IPS-18a (cell line): ENCODE results near the gene EIPR1.

Experiments
- H3K27ac ChIP-seq: one replicate; pipeline ENCODE4 v1.5.1; 2013; ENCODE audit warnings: low read length
- H3K27me3 ChIP-seq: one replicate; pipeline ENCODE4 v1.6.1; 2013; ENCODE audit warnings: mild to moderate bottlenecking, low read length; ENCODE audit not compliant: control insufficient read depth, insufficient read depth
- H3K36me3 ChIP-seq: one replicate; pipeline ENCODE4 v1.6.1; 2013; ENCODE audit warnings: low read depth, low read length; ENCODE audit not compliant: control insufficient read depth
- H3K4me1 ChIP-seq: one replicate; pipeline ENCODE4 v1.6.1; 2013; ENCODE audit warnings: low read depth, low read length; ENCODE audit not compliant: control insufficient read depth
- H3K4me3 ChIP-seq: one replicate; pipeline ENCODE4 v1.5.1; 2013; ENCODE audit warnings: low read length
- H3K9ac ChIP-seq: one replicate; pipeline ENCODE4 v1.6.1; 2013; ENCODE audit warnings: mild to moderate bottlenecking, low read length, moderate library complexity
- H3K9me3 ChIP-seq: one replicate; pipeline ENCODE4 v1.6.1; 2013; ENCODE audit warnings: low read depth, low read length; ENCODE audit not compliant: control insufficient read depth

Gene EIPR1

GRCh38 chr2:3256605-3257004 is 121.0 kb downstream of the EIPR1 start:
- Histone ChIP-seq H3K9me3 (no peaks in the 10 kb centered on the region), H3K36me3 (no peaks in the 10 kb centered on the region), H3K9ac (no peak overlapping the region), H3K4me3 (no peak overlapping the region), H3K27ac (no peak overlapping the region), H3K27me3 (no peaks in the 10 kb centered on the region), H3K4me1 (no peaks in the 10 kb centered on the region)

- Histone ChIP-seq H3K4me1 (no peaks in the 10 kb centered on the region), H3K4me3 (no peak overlapping the region), H3K36me3 (no peaks in the 10 kb centered on the region), H3K9me3 (no peaks in the 10 kb centered on the region), H3K27ac (no peak overlapping the region), H3K9ac (no peak overlapping the region), H3K27me3 (no peaks in the 10 kb centered on the region)
Measured at GRCh38 chr2:3256157-3256556, 121.5 kb downstream of the EIPR1 start.

- H3K4me1 ChIP-seq = no peaks in the 10 kb centered on the region
- no peaks in the 10 kb centered on the region for H3K27me3 ChIP-seq
- H3K9me3 ChIP-seq = peaks cover 5% of the 10 kb centered on the region
- H3K9ac ChIP-seq = no peak overlapping the region
- no peak overlapping the region for H3K27ac ChIP-seq
- no peaks in the 10 kb centered on the region for H3K36me3 ChIP-seq
- no peak overlapping the region for H3K4me3 ChIP-seq
Measured at GRCh38 chr2:3254442-3254941, 123.1 kb downstream of the EIPR1 start.

GRCh38 chr2:3253913-3254441 is 123.6 kb downstream of the EIPR1 start:
- Histone ChIP-seq H3K9ac (no peak overlapping the region), H3K4me3 (no peak overlapping the region), H3K9me3 (peaks cover 8% of the 10 kb centered on the region), H3K4me1 (no peaks in the 10 kb centered on the region), H3K36me3 (no peaks in the 10 kb centered on the region), H3K27ac (no peak overlapping the region), H3K27me3 (no peaks in the 10 kb centered on the region)

GRCh38 chr2:3251946-3252345 is 125.7 kb downstream of the EIPR1 start:
- no peak overlapping the region for H3K4me3 ChIP-seq
- no peak overlapping the region for H3K27ac ChIP-seq
- no peaks in the 10 kb centered on the region for H3K36me3 ChIP-seq
- H3K9ac ChIP-seq = no peak overlapping the region
- no peaks in the 10 kb centered on the region for H3K4me1 ChIP-seq
- H3K9me3 ChIP-seq = peaks cover 11% of the 10 kb centered on the region
- no peaks in the 10 kb centered on the region for H3K27me3 ChIP-seq

GRCh38 chr2:3249476-3249962 is 128.1 kb downstream of the EIPR1 start:
- no peaks in the 10 kb centered on the region for H3K36me3 ChIP-seq
- no peaks in the 10 kb centered on the region for H3K27me3 ChIP-seq
- peaks cover 11% of the 10 kb centered on the region for H3K9me3 ChIP-seq
- no peaks in the 10 kb centered on the region for H3K4me1 ChIP-seq
- H3K27ac ChIP-seq = no peak overlapping the region
- H3K9ac ChIP-seq = no peak overlapping the region
- no peak overlapping the region for H3K4me3 ChIP-seq

- H3K4me3 ChIP-seq = no peak overlapping the region
Measured at GRCh38 chr2:3248754-3249475, 128.7 kb downstream of the EIPR1 start.

GRCh38 chr2:3246928-3247714 is 130.5 kb downstream of the EIPR1 start:
- Histone ChIP-seq H3K9ac (no peak overlapping the region), H3K4me3 (no peak overlapping the region), H3K36me3 (no peaks in the 10 kb centered on the region), H3K27me3 (no peaks in the 10 kb centered on the region), H3K27ac (no peak overlapping the region), H3K9me3 (peaks cover 11% of the 10 kb centered on the region), H3K4me1 (peaks cover 6% of the 10 kb centered on the region)

More at GRCh38 chr2:3248754-3249475, 128.7 kb downstream of the EIPR1 start:
- H3K9me3 ChIP-seq = peaks cover 11% of the 10 kb centered on the region
- H3K9ac ChIP-seq = no peak overlapping the region
- H3K27me3 ChIP-seq = no peaks in the 10 kb centered on the region
- no peak overlapping the region for H3K27ac ChIP-seq
- H3K4me1 ChIP-seq = peaks cover 4% of the 10 kb centered on the region
- H3K36me3 ChIP-seq = no peaks in the 10 kb centered on the region

GRCh38 chr2:3246406-3246805 is 131.2 kb downstream of the EIPR1 start:
- Histone ChIP-seq H3K36me3 (no peaks in the 10 kb centered on the region), H3K4me1 (peaks cover 6% of the 10 kb centered on the region), H3K9me3 (peaks cover 11% of the 10 kb centered on the region), H3K27ac (no peak overlapping the region), H3K27me3 (no peaks in the 10 kb centered on the region), H3K4me3 (no peak overlapping the region), H3K9ac (no peak overlapping the region)

- H3K36me3 ChIP-seq = no peaks in the 10 kb centered on the region
- no peaks in the 10 kb centered on the region for H3K27me3 ChIP-seq
- H3K4me3 ChIP-seq = no peak overlapping the region
- H3K27ac ChIP-seq = no peak overlapping the region
- peaks cover 7% of the 10 kb centered on the region for H3K9me3 ChIP-seq
- no peak overlapping the region for H3K9ac ChIP-seq
- H3K4me1 ChIP-seq = peaks cover 6% of the 10 kb centered on the region
Measured at GRCh38 chr2:3244486-3244885, 133.1 kb downstream of the EIPR1 start.

- no peak overlapping the region for H3K4me3 ChIP-seq
- H3K4me1 ChIP-seq = peaks cover 6% of the 10 kb centered on the region
- H3K27me3 ChIP-seq = no peaks in the 10 kb centered on the region
- no peak overlapping the region for H3K27ac ChIP-seq
- H3K9me3 ChIP-seq = peaks cover 1% of the 10 kb centered on the region
- H3K9ac ChIP-seq = no peak overlapping the region
- no peaks in the 10 kb centered on the region for H3K36me3 ChIP-seq
Measured at GRCh38 chr2:3243804-3244203, 133.8 kb downstream of the EIPR1 start.
